GM19035 (cell line): ENCODE results near the gene MED28.
"Not testable (repeated sequence)": the region's sequence is repeated elsewhere in the genome, so short reads cannot be mapped to it uniquely, and the experiment has no call there.

Source experiments
- ATAC-seq: cut with Tn5 transposase; IDR thresholded peaks from one replicate; pipeline ENCODE4 v1.9.1; 2021; ENCODE audit not compliant: unreplicated experiment

MED28 gene, protein sequence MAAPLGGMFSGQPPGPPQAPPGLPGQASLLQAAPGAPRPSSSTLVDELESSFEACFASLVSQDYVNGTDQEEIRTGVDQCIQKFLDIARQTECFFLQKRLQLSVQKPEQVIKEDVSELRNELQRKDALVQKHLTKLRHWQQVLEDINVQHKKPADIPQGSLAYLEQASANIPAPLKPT

DNA sequence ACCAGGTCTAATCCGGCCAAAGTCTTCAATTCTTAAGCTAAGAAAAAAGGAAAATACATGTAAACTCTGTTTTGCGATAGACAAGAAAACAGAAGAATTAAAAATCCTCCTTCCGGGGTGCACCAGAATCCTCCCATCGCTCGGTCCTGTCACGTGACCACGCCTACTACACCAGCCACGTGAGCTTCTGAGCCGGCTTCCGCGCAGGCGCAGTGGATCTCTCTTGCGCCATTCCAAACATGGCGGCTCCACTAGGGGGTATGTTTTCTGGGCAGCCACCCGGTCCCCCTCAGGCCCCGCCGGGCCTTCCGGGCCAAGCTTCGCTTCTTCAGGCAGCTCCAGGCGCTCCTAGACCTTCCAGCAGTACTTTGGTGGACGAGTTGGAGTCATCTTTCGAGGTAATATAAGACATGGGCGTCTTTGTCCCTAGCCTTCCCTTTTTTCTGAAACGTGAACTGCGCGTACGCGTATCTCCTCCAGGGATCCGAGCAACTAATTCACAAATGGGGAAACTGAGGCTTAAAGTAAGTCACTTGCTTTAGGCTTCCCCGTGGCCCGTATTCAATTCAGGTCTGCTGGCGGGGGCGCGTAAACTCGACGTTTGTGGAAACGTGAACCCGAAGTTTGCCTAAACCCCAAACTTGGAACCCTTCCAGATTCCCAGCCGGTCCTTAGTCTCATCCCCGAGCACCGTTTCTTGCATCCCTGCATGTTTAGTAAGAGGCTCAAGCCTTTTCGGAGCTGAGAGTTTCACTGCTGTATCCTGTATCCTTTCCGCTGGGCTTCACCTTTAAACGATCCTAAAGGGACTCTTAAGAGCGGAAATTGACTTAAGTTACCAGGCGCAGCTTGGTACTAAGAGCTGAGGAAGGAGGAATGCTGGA lies at the start of gene MED28:
Gene MED28, plus strand, starts transcription at position 226 of the 884 bp plus-strand sequence. Its CDS starts 14 bp downstream, at position 240.
- ATAC-seq = peak; percentile 94

DNA sequence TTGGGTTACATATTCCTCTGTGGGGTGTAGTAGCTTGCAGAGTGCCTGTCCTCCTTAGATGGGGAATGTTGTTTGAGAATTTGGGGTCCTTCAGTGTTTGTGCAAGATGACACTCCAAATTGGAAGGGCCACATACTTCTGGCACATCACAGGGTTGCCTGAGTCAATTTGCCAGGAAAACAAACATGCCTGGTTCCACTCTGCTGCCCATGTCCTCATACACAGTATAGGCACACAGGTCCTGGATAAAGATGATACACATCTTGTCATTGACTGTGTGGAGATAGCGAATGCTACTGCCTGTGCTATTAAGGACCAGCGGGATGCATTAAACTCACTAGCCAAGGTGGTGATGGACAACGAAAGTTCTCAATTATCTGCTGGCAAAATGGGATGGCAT lies 48.6 kb upstream of the MED28 start:
- ATAC-seq = no peak

DNA sequence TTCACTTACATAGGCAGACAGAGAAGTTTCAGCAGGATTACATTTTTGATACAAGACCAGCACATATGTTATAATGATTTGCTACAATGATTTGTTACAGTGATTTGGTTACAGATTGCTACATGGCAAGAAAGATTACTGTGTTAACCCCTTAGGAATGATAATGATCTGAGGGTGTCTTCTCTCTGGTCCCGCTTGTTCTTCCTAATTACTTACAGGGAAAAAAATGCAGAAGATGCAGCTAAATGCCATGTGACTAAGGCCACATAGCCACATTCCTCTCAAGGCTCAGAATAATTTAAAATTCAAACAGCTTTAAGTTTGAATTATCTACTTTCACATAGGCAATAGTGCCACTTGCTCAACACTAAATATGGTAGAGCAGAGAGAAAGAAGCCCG lies 47.2 kb upstream of the MED28 start:
- no peak for ATAC-seq

DNA sequence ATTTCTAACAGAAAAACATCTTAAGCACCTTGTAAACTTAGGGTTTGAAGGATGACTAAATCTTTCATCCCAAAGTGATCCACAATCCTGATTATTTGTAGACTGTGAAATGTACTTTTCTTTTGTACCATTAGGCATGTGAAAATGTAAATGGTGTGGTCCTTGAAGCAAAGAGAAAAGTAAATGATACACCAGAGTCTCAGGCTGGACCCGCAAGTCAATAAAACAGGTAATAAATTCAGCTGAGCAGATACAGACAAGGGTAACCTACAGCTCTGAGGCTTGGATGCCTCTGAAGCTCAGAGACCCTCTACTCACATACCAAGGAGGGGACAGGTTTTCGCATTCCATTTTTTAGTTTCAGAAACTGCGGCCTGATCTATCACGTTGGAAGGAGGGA lies 40.2 kb upstream of the MED28 start:
- ATAC-seq = no peak

DNA sequence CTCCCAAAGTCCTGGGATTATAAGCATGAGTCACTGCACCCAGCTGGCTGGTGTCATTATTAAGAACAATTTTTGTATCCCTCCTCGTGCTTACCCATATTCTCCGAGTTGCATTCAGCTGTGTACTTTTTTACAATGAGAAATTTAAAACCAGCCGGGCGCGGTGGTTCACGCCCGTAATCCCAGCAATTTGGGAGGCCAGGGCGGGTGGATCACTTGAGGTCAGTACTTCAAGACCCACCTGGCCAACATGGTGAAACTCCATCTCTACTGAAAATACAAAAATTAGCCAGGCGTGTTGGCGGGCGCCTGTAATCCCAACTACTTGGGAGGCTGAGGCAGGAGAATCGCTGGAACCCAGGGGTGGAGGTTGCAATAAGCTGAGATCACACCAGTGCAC lies 39.3 kb upstream of the MED28 start:
- ATAC-seq = not testable (repeated sequence)

DNA sequence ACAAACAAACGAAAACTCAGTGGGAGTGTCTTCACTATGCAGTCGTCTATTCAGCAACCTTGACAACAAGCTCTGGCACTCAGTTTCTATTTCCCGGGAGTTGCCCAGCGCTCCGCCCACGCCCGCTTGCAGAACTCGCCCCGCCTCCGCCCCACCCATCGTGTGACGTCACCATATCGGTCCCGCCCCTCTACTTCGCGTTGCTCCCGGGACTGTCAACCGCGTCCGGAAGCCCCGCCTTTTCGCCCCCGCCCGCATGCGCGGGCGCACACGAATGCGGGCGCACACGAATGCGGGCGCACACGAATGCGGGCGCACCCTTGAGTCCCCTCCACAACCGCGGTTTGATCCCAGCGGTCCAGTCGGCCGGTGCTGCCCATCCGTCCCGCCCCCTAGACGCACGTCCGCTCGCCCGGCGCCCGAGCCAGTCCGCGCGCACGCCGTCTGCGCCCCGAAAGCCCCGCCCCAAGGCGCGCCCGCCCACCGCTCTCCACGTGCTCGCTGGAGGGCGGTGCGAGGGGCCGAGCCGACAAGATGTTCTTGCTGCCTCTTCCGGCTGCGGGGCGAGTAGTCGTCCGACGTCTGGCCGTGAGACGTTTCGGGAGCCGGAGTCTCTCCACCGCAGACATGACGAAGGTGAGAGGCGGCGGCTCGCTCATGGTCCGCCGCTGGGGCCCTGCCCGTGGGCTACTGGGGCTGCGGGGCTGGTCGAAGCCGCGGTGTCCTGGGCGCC lies 37.3 kb upstream of the MED28 start, which contains the start of gene LAP3:
Gene LAP3, plus strand, starts transcription at position 267 of the 733 bp plus-strand sequence. Its CDS starts 268 bp downstream, at position 535.
- ATAC-seq = peak; percentile 83

DNA sequence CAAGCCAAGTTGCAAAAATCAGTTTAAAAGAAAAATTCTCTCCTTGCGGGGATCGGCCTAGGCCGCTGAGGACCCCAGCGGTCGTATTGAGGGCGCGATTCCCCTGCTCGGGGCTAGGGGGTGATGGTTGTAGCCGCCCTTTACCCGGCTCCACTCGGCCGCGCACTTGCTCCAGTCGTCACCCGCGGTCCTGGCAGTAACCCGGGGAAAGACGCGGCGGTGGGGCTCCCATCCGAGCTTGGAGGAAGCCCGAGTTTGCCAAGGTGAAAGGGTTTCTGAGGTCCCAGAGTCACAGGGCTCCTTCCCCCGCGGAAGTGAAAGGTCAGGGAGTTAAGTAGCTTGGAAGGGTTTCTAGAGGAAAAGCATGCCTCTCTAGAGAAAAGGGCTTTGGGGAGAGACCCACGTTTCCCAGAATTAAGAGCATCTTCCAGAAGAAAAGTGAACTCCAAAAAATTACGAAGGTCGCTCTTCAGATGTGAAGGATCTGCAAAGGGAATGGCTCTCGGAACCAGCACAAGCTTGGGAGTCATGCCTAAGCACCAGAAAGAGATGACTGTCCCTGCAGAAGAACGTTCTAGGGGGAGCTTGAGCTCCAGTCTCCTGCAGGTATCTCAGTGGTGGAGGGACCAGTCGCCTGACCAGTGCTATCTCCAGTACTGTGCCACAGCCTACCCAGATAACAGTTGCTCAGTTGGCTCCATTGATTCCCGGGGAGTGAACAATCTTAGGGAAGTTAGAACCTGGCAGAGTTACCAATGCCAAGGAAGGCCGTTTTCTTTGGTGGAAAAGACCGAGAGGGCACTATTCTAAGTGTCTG lies 36.6 kb upstream of the MED28 start:
- peak; percentile 9 for ATAC-seq

DNA sequence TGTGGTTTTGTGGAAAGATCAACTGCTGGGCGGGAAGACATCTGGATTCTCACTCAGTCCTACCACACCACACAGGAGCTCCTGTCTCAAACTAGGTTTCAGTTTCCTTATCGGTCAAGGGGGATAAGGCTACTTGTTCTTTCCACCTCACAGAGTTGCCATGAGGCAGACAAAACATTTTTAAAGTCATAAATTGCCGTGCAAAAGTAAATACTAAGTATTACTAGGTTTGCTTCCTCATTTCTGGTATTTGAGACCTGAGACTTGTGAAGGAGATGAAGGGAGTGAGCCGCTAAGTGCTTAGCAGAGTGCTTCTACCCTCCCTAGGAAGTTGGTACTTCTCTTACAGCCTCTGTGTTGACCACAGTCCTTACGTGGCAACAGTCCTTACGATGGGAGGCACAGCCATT lies 36.0 kb upstream of the MED28 start:
- ATAC-seq = peak; percentile 18

DNA sequence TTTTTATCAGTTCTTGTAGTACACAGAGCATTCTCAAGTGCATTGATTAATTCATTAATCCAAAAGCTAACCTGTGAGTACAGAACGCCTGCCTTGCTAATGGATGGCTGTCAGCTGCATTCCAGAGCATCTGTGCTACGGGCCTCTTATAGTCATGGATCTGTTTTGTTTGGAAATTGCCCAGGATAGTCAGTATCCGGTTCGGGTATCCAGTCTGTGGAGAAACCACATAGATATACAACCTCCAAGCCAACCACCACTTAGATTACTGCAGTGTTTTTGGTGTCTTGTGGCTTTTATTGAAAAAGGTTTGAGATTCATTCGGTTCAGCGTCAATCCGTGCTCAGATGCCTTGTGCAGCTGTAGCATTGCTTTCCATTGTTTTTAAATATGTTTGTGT lies 33.5 kb upstream of the MED28 start:
- no peak for ATAC-seq

DNA sequence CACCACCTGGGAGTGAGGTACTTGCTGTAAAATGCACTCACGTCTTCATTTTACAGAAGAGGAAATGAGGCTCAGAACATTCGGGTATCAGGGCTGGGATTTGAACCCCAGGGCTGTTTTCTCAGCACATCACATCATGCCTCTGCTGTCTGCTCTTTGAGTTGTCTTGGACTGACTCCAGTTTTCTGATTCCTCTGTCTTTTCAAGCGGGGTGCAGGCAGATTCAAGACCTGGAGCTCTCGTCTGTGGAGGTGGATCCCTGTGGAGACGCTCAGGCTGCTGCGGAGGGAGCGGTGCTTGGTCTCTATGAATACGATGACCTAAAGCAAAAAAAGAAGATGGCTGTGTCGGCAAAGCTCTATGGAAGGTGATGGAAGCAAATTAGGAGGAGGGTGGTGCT lies 31.2 kb upstream of the MED28 start:
- ATAC-seq = no peak

DNA sequence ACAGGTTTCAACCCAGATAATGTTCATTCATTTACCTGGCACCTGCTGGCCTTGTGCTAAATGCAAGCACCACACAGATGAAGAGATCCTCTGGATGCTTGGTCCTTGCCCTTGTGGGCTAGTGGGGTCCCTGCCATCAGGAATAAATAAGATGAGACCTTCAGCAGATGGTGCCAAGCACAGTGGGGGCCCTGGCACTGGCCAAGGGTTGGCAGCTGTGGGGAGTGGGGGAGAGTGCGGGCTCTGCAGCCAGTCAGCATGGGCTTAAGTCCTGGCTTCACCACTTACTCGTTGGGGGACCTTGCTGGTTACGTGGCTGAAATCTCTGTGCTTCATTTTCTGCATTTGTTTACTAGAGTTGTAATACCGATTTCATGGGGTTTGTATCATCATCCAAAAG lies 30.5 kb upstream of the MED28 start:
- ATAC-seq = no peak

DNA sequence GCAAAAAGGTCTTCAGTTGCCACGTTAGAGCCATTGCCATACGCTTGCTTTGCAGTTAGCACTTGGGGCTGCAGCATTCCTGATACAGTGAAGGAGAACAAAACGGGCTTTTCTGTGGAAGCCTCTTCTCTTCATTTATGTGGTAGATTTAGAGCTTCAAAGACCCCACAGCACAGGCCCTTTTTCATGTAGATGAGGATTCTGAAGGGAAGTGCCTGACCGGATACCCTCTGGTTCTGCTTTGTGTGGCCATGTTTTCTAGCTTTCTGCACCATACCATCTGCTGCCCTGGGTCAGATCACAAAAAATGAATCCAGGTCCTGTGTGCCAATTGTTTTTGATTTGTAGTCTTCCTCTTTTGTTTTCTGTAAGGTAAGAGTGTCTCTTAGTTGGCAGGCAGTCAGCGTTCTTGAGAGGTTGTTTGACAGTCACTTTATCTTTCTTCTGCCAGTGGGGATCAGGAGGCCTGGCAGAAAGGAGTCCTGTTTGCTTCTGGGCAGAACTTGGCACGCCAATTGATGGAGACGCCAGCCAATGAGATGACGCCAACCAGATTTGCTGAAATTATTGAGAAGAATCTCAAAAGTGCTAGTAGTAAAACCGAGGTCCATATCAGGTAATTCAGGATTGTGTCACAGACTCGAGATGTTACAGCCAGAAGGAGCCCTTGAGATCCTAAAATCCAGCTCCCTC lies 29.8 kb upstream of the MED28 start:
- ATAC-seq = no peak

DNA sequence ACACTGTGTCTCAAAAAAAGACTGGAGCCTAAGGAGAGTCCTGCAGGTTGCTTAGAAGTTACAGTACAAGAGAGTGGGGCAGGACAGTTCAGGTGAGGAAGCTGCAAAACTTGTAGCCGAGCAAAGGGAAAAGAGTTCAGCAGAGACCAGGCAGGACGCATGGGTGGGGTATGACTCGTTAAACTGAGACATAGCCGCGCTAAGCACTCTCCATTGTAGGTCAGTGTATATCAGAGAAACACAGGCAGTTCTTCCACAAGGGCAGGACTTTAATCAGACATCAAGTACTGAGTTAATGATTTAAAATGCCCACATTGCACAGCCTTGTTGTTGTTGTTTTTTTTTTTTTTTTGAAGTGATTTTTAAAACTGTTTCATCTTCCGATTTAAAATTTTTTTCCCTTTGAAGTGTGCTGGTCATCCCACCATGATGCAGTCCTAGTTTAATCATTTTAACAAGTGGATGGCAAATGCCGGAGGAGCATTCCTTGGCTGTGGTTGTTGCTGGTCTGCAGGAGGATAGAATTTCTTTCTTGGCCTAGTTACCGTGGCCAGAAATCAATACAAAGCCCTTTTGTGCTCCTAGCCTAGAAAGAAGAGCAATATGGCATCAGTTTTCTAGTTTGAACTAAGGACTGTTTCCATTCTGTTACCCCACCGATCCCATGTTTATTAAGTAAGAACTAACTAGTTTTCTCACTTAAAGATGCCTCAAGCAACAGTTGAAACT lies 27.2 kb upstream of the MED28 start:
- ATAC-seq = no peak

DNA sequence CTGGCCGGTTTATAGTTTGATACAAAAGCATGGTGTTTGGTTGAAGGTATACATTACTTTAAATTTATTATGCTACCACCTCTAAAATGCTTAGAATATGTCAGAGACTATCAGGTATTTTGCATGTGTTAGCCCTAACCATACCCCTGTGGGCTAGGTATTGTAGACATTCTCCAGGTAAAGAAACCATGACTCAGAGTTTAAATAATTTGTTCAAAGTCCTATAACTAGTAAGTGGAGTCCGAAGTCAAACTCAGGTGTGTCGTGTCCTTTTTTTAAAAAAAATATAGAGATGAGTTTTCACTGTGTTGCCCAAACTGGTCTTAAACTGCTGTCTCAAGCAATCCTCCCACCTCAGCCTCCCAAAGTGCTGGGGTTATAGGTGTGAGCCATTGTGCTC lies 25.1 kb upstream of the MED28 start:
- no peak for ATAC-seq

DNA sequence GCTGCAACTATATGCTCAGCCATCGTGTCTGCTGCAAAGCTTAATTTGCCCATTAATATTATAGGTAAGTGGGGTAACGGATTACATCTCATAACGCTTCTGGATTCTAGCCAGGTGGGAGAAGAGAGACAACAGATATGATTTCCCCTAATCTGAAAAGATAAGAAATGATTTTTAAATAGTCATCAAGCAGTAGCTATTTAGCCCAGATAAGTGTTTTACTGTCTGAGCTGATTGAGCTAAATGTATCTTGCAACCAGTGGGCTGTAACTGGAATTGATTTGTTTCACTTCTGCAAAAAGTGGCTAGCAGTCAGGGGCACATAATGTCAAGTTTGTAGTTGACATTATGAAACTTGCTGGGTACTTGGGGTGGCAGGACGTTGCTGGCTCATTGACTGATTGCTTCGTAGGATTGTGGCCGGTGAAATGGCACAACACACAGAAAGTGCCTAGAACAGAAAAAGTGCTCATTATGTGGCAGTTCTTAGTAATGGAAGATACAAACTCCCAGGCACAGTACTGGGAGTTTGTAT lies 18.9 kb upstream of the MED28 start:
- ATAC-seq = peak; percentile 89

DNA sequence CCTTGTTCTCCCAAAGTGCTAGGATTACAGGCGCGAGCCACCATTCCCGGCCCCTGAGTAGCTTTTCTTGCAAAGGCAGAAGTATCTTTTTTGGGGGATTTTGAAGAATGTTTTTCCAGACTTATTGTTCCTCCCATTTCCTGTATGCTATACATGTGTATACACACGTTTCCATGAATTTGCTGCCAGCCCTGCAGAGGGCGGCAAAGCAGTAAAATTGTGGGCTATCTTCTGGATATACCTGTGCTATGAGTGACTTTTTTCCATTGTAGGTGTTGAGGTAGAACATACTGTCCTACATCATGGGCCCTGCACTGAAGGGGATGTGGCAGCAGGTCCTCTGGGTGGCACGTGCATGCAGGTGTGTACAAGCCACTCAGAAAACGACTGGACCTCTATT lies 16.9 kb upstream of the MED28 start:
- no peak for ATAC-seq

DNA sequence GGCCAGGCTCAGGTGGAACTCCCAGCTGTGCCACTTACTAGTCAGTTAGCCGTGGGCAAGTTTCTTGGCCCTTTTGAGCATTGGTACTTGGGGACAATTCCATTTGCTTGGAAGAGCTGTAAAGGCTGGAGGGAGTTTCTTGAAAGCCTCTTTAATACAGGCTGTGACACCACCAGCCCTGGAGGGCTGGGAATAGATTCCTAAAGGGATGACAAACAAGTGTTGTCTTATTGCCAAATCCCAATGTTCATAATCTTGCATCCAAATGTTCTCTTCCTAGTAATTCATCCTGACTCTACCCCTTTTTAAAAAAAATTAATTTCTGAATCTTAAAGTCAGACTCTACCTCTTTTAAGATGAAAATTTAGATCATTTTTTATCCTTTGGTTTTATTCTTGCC lies 14.6 kb upstream of the MED28 start:
- no peak for ATAC-seq

DNA sequence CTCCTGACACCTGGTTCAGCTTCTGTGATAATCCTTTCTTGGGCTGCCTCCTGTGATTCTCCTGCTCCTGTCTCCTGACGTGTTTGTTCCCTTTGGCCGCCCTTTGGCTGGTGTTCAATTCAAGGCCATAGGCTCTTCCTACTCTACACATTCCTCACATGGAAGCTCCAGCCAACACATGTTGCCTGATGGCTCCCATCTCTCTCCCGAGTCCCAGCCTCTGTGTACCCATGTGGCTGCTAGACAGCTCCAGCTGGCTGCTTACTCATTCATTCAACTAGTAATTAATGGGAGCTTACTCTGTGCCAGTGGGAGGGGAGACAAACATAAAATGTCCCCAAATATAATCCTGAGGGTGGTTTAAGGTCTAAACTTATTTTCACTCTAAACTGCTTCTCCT lies 9.2 kb upstream of the MED28 start:
- no peak for ATAC-seq

DNA sequence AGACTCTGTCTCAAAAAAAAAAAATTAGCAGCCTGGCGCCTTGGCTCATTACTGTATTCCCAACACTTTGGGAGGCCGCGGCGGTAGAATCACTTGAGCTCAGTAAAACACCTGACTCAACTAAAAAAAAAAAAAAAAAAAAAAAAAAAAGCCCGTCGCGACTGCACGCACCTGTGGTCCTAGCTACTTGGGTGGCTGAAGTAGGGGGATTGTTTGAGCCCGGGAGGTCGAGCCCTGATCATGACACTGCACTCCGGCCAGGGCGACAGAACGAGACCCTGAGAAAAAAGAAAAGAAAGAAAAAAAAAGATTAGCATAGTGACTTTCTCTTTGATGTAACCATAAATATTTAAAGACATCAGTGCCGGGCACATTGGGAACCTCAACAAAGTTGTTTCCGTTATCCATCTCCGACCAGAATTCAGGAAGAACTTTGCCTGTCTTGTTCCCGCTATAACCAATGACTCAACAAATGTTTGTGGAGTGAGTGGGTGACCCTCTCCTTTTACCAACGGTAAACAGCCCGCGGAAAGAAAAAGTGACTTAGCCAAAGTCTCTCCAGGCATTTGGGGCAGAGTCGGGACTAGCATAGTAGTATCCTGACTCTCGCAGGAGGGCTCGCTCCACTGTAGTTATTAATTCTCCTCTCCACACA lies 553 bp upstream of the MED28 start:
- ATAC-seq = peak; percentile 66
